PFSK-1 (cell line): ENCODE results near the gene C12orf76. TPM values are rescaled to one million over a fixed set of nuclear protein-coding genes. Genes with fewer than 3 reads are reported as not detected.
A peak's percentile ranks its signal among the peaks of the same experiment; 100 is the strongest.

ENCODE experiments used
- FOXP2 ChIP-seq: optimal IDR thresholded peaks from 2 replicates; pipeline ENCODE3; 2011; ENCODE audit warnings: borderline replicate concordance, control low read depth, inconsistent platforms; ENCODE audit not compliant: insufficient read depth; ENCODE audit errors: extremely low read length, extremely low read depth
- POLR2AphosphoS5 ChIP-seq: IDR thresholded peaks from 2 replicates; pipeline ENCODE4 v1.6.1; 2012; ENCODE audit warnings: low read depth, mild to moderate bottlenecking, control low read depth, low read length, moderate library complexity
- SIN3A ChIP-seq: IDR thresholded peaks from 2 replicates; pipeline ENCODE4 v1.6.1; 2012; ENCODE audit warnings: mild to moderate bottlenecking, low read length, moderate library complexity, borderline replicate concordance; ENCODE audit not compliant: insufficient read depth
- TAF1 ChIP-seq: IDR thresholded peaks from 2 replicates; pipeline ENCODE4 v1.6.1; 2012; ENCODE audit warnings: low read length, control low read depth, borderline replicate concordance; ENCODE audit not compliant: insufficient read depth
- polyA plus RNA-seq: library from polyadenylated mRNA; unstranded; fragments of >200 nt; gene quantifications from one replicate; pipeline ENCODE4 v1.2.1, GENCODE V29; 2012; ENCODE audit warnings: low read depth, missing spikeins; ENCODE audit not compliant: insufficient read length
- TF ChIP-seq, protein P1 (sequence below), 2 experiments: IDR thresholded peaks; 2 replicates each; pipeline versions ENCODE4 v1.6.1 to v1.8.0; 2011 to 2012; ENCODE audit warnings: low read depth in 2 of 2, low read length in 2 of 2, control low read depth in 1 of 2, inconsistent platforms in 1 of 2, mild to moderate bottlenecking in 1 of 2, moderate library complexity in 1 of 2; ENCODE audit not compliant: insufficient read depth in 1 of 2

C12orf76 gene, protein sequence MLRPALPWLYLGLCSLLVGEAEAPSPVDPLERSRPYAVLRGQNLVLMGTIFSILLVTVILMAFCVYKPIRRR
- polyA plus RNA-seq = 8.1 TPM

DNA sequence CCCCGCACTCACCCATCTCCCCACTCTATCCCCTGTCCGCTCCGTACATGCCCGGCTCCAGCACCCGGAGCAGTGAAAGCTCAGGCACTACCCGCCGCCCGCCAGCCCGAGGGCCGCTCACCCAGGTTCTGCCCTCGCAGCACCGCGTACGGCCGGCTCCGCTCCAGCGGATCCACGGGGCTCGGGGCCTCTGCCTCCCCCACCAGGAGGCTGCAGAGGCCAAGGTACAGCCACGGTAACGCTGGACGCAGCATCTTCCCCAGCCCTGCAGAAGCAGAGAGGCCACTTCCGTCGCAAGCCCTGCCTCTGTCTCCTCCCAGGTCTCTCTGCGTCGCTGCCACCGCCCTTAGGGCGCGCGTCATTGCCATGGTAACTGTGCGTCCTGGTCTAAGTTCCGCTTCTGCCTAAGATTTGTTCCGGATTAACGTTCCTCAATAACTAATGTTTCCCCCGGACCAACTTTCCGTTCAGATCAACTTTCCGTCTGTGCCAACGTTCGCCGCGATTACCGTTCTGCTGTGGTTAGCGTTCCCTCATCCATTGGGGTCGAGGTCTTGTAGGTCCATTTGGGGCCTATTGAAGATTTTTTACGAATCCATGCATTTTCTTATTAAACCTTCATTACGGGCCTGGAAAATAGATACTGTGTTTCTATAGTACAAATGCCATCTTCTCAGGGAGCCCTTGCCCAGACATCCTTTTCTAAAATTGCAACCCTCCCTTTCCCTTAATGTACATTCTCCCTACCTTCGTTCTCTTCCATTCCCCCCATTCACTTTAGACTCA lies at the start of gene C12orf76:
TSS of gene C12orf76 (minus strand) at position 281 of the 786 bp plus-strand sequence. CDS start at position 254, 27 bp downstream.
- TF ChIP-seq POLR2AphosphoS5 = peak; percentile 89
- TF ChIP-seq, protein P1, sequence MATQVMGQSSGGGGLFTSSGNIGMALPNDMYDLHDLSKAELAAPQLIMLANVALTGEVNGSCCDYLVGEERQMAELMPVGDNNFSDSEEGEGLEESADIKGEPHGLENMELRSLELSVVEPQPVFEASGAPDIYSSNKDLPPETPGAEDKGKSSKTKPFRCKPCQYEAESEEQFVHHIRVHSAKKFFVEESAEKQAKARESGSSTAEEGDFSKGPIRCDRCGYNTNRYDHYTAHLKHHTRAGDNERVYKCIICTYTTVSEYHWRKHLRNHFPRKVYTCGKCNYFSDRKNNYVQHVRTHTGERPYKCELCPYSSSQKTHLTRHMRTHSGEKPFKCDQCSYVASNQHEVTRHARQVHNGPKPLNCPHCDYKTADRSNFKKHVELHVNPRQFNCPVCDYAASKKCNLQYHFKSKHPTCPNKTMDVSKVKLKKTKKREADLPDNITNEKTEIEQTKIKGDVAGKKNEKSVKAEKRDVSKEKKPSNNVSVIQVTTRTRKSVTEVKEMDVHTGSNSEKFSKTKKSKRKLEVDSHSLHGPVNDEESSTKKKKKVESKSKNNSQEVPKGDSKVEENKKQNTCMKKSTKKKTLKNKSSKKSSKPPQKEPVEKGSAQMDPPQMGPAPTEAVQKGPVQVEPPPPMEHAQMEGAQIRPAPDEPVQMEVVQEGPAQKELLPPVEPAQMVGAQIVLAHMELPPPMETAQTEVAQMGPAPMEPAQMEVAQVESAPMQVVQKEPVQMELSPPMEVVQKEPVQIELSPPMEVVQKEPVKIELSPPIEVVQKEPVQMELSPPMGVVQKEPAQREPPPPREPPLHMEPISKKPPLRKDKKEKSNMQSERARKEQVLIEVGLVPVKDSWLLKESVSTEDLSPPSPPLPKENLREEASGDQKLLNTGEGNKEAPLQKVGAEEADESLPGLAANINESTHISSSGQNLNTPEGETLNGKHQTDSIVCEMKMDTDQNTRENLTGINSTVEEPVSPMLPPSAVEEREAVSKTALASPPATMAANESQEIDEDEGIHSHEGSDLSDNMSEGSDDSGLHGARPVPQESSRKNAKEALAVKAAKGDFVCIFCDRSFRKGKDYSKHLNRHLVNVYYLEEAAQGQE (IDR thresholded peaks at IDR 0.05; ENCODE audit: insufficient read depth in 1 of 2, low read depth in 2 of 2, low read length in 2 of 2) = no peak
- peak; percentile 95 for TF ChIP-seq SIN3A
- TF ChIP-seq TAF1 = 0 out of 2 replicates have a peak, but pooled peaks have one; percentile 52
- peak; percentile 94 for TF ChIP-seq FOXP2

DNA sequence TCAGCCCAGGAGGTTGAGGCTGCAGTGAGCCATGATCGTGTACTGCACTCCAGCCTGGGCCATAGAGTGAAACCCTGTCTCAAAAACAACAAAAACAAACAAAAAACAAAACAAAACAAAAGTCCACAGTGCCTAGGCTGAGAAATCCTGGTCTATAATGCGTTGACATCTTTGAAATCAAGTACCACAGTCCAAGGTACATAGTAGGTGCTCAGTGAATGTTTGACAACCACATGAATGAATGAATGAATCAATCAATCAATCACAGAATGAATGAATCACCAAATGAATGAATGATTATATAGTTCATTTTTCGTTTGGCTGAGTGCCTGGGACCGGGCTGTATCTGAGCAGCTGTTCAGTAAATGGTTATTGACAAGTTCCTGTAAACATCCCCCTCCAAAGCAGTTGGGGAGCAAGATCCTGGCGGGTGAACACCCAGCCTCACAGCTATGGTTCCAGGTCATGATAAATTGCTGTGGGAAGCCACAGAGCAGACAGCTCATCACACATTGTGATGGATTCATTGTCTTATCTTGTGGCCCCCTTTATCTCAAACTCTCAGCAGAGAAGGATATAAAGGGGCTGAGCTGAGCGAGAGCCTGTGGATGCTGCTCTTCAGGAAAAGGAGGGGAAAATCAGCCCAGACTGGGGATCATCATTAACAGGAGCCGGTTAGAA lies 45.4 kb upstream of the C12orf76 start:
- TF ChIP-seq POLR2AphosphoS5 = no peak
- no peak for TF ChIP-seq FOXP2
- no peak for TF ChIP-seq TAF1
- TF ChIP-seq, protein P1 (IDR thresholded peaks at IDR 0.05; ENCODE audit: insufficient read depth in 1 of 2, low read depth in 2 of 2, low read length in 2 of 2) = no peak
- TF ChIP-seq SIN3A = no peak

DNA sequence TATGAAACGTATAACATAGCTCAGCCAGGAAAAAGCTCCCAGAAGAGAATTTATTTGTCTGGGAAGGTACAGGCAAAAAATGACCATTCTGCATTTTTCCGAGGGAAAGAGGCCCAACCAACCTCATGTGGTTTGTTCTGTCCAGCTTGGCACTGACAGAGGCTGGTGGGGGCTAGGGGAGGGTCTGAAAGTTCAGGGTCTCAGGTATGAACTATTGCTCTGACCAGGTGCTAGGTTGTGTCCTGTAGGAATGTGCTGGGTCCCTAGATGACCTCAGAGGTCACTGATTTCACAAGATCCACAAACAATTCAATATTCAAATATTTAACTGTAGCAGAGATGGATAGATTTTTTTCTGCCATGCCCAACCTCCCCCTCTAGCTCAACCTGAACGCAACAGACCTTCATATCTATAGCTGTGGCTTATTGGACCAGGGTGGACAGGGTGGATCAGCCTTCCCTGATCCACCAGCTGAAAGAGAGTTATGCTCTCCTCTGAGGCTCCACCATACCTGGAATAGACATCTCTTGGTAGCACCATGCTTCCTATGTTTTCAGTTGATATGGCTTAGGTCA lies 42.9 kb upstream of the C12orf76 start:
- TF ChIP-seq, protein P1 (IDR thresholded peaks at IDR 0.05; ENCODE audit: insufficient read depth in 1 of 2, low read depth in 2 of 2, low read length in 2 of 2) = no peak
- TF ChIP-seq SIN3A (no peak), TAF1 (no peak), FOXP2 (no peak), POLR2AphosphoS5 (no peak)

DNA sequence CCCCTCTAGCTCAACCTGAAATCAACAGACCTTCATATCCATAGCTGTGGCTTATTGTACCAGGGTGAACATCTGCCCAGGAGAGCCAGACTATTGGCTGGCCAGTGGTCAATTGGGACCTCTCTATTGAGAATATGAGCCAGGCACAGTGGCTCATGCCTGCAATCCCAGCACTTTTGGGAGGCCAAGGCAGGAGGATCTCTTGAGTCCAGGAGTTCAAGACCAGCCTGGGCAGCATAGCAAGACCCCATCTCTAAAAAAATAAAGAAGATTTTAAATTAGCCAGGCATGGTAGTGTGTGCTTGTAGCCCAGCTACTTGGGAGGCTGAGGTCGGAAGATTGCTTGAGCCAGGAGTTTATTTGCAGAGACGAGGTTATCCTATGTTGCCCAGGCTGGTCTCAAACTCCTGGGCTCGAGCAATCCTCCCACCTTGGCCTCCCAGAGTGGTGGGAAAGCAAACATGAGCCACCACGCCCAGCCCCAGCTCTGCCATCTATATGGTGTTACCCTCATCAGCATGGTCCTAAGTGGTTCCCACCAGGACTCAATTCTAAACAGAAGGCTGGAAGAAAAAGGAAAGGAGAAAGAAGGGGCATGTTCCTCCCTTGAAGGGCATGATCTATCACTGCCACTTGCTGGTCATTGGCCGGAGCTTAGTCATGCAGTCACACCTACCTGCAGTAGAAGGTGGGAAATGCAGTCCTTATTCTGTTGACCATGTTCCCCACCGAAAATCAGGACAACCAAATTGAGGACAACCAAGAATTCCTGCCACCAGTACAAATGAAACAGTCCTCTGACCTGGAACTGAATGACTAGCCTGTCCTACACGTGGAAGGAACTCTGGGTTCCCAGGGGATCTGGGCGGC lies 42.2 kb upstream of the C12orf76 start:
- TF ChIP-seq FOXP2 (no peak), POLR2AphosphoS5 (no peak), SIN3A (no peak), TAF1 (no peak)
- TF ChIP-seq, protein P1 (IDR thresholded peaks at IDR 0.05; ENCODE audit: insufficient read depth in 1 of 2, low read depth in 2 of 2, low read length in 2 of 2) = no peak
